HepG2 (cell line): Measurements from ENCODE around the gene BEST2. TPM values are rescaled to one million over a fixed set of nuclear protein-coding genes. Genes with fewer than 3 reads are reported as not detected.
A peak's percentile ranks its signal among the peaks of the same experiment; 100 is the strongest.

ENCODE experiments used
- CBX2 ChIP-seq, 2 experiments: fragments of 200-600 bp in 1 of 2; sonication (generic); formaldehyde crosslinking in 1 of 2; IDR thresholded peaks; 2 replicates each; pipeline versions ENCODE4 v1.7.0 to v1.8.1; 2018 to 2022; ENCODE audit warnings: low read depth in 2 of 2, low read length in 1 of 2, mild to moderate bottlenecking in 1 of 2, missing genetic modification reagents in 1 of 2
- CEBPZ ChIP-seq: IDR thresholded peaks from 2 replicates; pipeline ENCODE4 v1.6.1; 2012; ENCODE audit warnings: low read length, improper control_type of control experiment
- FIP1L1 ChIP-seq: fragments of 200-400 bp; formaldehyde crosslinking; IDR thresholded peaks from 2 replicates; pipeline ENCODE4 v1.6.1; 2018; ENCODE audit warnings: low read depth, mild to moderate bottlenecking, low read length, moderate library complexity, borderline replicate concordance; ENCODE audit not compliant: insufficient read depth
- MAZ ChIP-seq, 2 experiments: sonication (generic) in 1 of 2; formaldehyde crosslinking in 1 of 2; IDR thresholded peaks; 2 replicates each; pipeline versions ENCODE4 v1.5.0 to v1.6.1; 2012 to 2020; ENCODE audit warnings: low read depth in 2 of 2, mild to moderate bottlenecking in 2 of 2, borderline replicate concordance in 1 of 2, improper control_type of control experiment in 1 of 2, low read length in 1 of 2, missing genetic modification reagents in 1 of 2, moderate library complexity in 1 of 2
- PRDM10 ChIP-seq: sonication (generic); formaldehyde crosslinking; IDR thresholded peaks from 2 replicates; pipeline ENCODE4 v1.4.0; 2020; ENCODE audit warnings: low read depth, missing genetic modification reagents
- SAP130 ChIP-seq: IDR thresholded peaks from 2 replicates; pipeline ENCODE4 v1.6.1; 2016; ENCODE audit warnings: low read depth
- SKIL ChIP-seq: sonication (generic); formaldehyde crosslinking; IDR thresholded peaks from 2 replicates; pipeline ENCODE4 v1.8.0; 2022; ENCODE audit warnings: missing genetic modification reagents, mild to moderate bottlenecking, moderate library complexity, borderline replicate concordance
- TP53 ChIP-seq: sonication (generic); formaldehyde crosslinking; conservative IDR thresholded peaks from 2 replicates; pipeline ENCODE4 v1.4.0; 2020; ENCODE audit warnings: missing genetic modification reagents
- YEATS4 ChIP-seq: sonication (generic); formaldehyde crosslinking; IDR thresholded peaks from 2 replicates; pipeline ENCODE4 v1.4.0; 2020; ENCODE audit warnings: missing genetic modification reagents, borderline replicate concordance
- ZFP62 ChIP-seq: sonication (generic); formaldehyde crosslinking; IDR thresholded peaks from 2 replicates; pipeline ENCODE4 v1.4.0; 2020; ENCODE audit warnings: missing genetic modification reagents
- ZNF234 ChIP-seq: sonication (generic); formaldehyde crosslinking; conservative IDR thresholded peaks from 2 replicates; pipeline ENCODE4 v1.5.1; 2020; ENCODE audit warnings: mild to moderate bottlenecking, missing genetic modification reagents
- ZNF331 ChIP-seq: sonication (generic); formaldehyde crosslinking; IDR thresholded peaks from 2 replicates; pipeline ENCODE4 v1.4.0; 2020; ENCODE audit warnings: missing genetic modification reagents
- ZNF7 ChIP-seq: IDR thresholded peaks from 2 replicates; pipeline ENCODE4 v1.6.1; 2016; ENCODE audit warnings: missing biosample characterization, missing genetic modification reagents
- ZNF724P ChIP-seq: sonication (generic); formaldehyde crosslinking; IDR thresholded peaks from 2 replicates; pipeline ENCODE4 v1.8.0; 2022; ENCODE audit warnings: missing genetic modification reagents, borderline replicate concordance
- ZNF782 ChIP-seq: sonication (generic); formaldehyde crosslinking; IDR thresholded peaks from 2 replicates; pipeline ENCODE4 v1.4.0; 2020; ENCODE audit warnings: missing genetic modification reagents, mild to moderate bottlenecking, borderline replicate concordance
- polyA plus RNA-seq, 8 experiments: library from polyadenylated mRNA; depleted of rRNA in 3 of 8; stranded (reverse) in 7 of 8; unstranded in 1 of 8; fragments of >200 nt; fragmentation: Illumina TruSeq in 4 of 8; extraction: Trizol in 4 of 8; gene quantifications; 2 replicates each; pipeline versions ENCODE4 v1.2.1 to v1.2.3, GENCODE V29; 2011 to 2016; ENCODE audit warnings: low read depth in 4 of 8, missing spikeins in 1 of 8, mixed read lengths in 1 of 8; ENCODE audit not compliant: insufficient read depth in 1 of 8
- total RNA-seq, 5 experiments: library from RNA; depleted of rRNA; stranded (reverse); fragments of >200 nt; fragmentation: Illumina TruSeq; extraction: Trizol; gene quantifications; 2 replicates each; pipeline ENCODE4 v1.2.3, GENCODE V29; 2016; ENCODE audit warnings: low read depth in 1 of 5
- TF ChIP-seq, protein P1 (sequence below): sonication (generic); formaldehyde crosslinking; IDR thresholded peaks from 2 replicates; pipeline ENCODE4 v1.5.0; 2020; ENCODE audit warnings: mild to moderate bottlenecking, missing genetic modification reagents, borderline replicate concordance

BEST2 gene
- total and polyA plus RNA-seq, 2 of the 13 experiments (the other 11 are each of a cell fraction or from before 2014, with no cell fraction given): not detected

DNA sequence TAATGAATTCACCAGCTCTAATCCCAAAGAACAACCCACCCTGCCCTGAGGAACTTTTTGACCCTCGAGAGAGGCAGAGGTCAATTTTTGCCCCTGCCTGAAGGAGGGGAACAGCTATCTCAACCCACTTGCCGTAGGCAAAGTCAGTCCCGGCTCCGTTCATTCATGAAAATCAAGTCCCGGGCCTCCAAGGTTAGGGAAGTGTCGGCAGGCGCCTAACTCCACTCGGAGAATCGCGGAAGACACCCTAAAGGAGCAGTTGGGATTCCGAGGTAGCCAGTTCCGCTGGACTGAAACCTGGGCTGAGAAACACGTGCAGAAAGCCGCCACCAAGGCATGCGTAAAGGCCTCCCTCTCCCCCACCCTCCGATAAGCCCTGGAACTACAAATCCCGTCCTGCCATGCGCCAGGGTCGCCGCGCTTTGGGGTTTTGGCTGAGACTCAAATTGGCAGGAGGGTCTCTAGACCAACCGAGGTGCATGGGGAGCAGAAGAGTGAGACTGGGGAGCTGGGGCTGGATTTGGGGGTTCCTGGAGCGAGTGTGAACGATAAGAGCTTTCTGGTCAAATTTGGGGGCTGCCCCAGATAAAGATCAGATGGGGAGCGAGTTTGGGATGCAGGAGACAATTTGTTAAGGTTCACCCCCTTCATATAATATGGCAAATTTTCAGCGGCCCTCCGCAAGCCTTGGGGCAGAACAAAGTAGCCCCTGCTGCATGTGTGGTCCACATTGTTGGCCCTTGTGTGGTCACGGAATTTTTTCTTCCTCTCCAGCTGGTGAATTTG is 27.8 kb upstream of the BEST2 start, which contains the start of gene TNPO2 (continued):
- TF ChIP-seq CBX2 (IDR thresholded peaks at IDR 0.05; ENCODE audit: low read depth, low read length) (no peak), CBX2 (CRISPR knock-in tag; IDR thresholded peaks at IDR 0.05; ENCODE audit: low read depth) (no peak), PRDM10 (CRISPR knock-in tag) (no peak), FIP1L1 (no peak), SAP130 (CRISPR knock-in tag) (peak; percentile 89), TP53 (CRISPR knock-in tag) (0 out of 2 replicates have a peak, but pooled peaks have one; percentile 36), ZNF7 (CRISPR knock-in tag) (no peak), ZNF331 (CRISPR knock-in tag) (0 out of 2 replicates have a peak, but pooled peaks have one; percentile 48), ZNF782 (no peak), ZNF724P (CRISPR knock-in tag) (no peak), ZFP62 (CRISPR knock-in tag) (no peak), MAZ (IDR thresholded peaks at IDR 0.05; ENCODE audit: borderline replicate concordance, low read depth, low read length) (peak; percentile 68; the same call in 1 of the 2 replicates), MAZ (CRISPR knock-in tag; IDR thresholded peaks at IDR 0.05; ENCODE audit: low read depth) (peak; percentile 77), YEATS4 (CRISPR knock-in tag) (peak; percentile 83), CEBPZ (no peak), SKIL (CRISPR knock-in tag) (no peak), ZNF234 (no peak)
- TF ChIP-seq, protein P1, sequence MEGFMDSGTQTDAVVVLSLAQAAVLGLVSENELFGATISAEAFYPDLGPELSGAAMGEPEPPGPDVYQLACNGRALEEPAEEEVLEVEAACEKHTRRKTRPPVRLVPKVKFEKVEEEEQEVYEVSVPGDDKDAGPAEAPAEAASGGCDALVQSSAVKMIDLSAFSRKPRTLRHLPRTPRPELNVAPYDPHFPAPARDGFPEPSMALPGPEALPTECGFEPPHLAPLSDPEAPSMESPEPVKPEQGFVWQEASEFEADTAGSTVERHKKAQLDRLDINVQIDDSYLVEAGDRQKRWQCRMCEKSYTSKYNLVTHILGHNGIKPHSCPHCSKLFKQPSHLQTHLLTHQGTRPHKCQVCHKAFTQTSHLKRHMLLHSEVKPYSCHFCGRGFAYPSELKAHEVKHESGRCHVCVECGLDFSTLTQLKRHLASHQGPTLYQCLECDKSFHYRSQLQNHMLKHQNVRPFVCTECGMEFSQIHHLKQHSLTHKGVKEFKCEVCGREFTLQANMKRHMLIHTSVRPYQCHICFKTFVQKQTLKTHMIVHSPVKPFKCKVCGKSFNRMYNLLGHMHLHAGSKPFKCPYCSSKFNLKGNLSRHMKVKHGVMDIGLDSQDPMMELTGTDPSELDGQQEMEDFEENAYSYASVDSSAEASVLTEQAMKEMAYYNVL (CRISPR knock-in tag): no peak
